ENCODE results near the gene BBS9.

DNA sequence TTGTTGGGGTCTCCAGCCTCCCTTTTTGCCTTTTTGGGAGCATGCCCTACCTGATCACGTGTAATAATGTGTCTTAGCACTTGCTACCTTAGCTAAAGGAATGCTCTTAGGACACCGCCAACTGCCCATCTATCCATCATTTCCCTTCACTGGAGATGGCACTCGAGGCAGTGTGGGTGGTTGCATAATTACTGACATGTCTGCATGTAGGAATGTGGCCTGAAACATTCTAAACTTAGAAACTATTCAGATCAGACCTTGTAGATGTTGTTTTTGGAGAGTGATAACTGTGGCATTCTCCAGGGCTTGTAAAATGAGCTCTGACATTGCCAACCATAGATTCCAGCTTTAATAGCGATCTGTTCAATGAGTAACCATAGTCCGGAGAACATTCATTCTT is 365.8 kb downstream of the BBS9 start:
- TF ChIP-seq EZH2 (IDR thresholded peaks at IDR 0.05): no peak
- no peak for TF ChIP-seq POLR2AphosphoS5 (IDR thresholded peaks at IDR 0.05; ENCODE audit: borderline replicate concordance, low read depth, low read length)
- TF ChIP-seq FOXP2 (optimal IDR thresholded peaks at IDR 0.05; ENCODE audit: control extremely low read depth, extremely low read length, insufficient read depth): no peak

All from SK-N-MC (cell line).